ENCODE measurements around the gene NEK11. TPM values are rescaled to one million over a fixed set of nuclear protein-coding genes. Genes with fewer than 3 reads are reported as not detected.

The NEK11 gene
- total and polyA plus RNA-seq, 2 donors (not counting 3 experiments of a cell fraction or from before 2014, with no cell fraction given), result 1.7 to 4.3 TPM

- TF ChIP-seq MYC (IDR thresholded peaks at IDR 0.05; ENCODE audit: low read depth, low read length), result no peak
- no peak for TF ChIP-seq CTCF (IDR thresholded peaks at IDR 0.05; ENCODE audit: extremely low read depth in 1 of 2, insufficient read depth in 1 of 2, low read depth in 1 of 2, low read length in 2 of 2)
- TF ChIP-seq GATA2 (IDR thresholded peaks at IDR 0.05; ENCODE audit: insufficient read depth, insufficient read length, low read depth, low read length), result peak; percentile 74
- TF ChIP-seq POLR2A (IDR thresholded peaks at IDR 0.05; ENCODE audit: low read depth, low read length), result no peak
- TF ChIP-seq FOS (IDR thresholded peaks at IDR 0.05; ENCODE audit: borderline replicate concordance, insufficient read depth, low read length), result peak; percentile 9
- TF ChIP-seq EZH2 (IDR thresholded peaks at IDR 0.05; ENCODE audit: borderline replicate concordance, low read depth, low read length, severe bottlenecking), result no peak
- TF ChIP-seq POLR2AphosphoS5 (IDR thresholded peaks at IDR 0.05; ENCODE audit: insufficient read depth, low read depth, low read length), result no peak
- TF ChIP-seq JUN (IDR thresholded peaks at IDR 0.05; ENCODE audit: borderline replicate concordance, insufficient read depth, insufficient read length, low read depth), result no peak
- TF ChIP-seq MAX (IDR thresholded peaks at IDR 0.05; ENCODE audit: insufficient read depth, insufficient read length), result peak; percentile 64
- Histone ChIP-seq H3K9ac (replicated peaks; ENCODE audit: extremely low read depth, insufficient read depth, low read length) (no peak overlapping the region), H3K27me3 (ENCODE audit: control insufficient read depth in 2 of 2, insufficient read depth in 2 of 2, low read length in 2 of 2) (no peaks in the 10 kb centered on the region), H3K9me1 (replicated peaks; ENCODE audit: control insufficient read depth, extremely low read depth, insufficient read depth, low read length) (no peaks in the 10 kb centered on the region), H4K20me1 (replicated peaks; ENCODE audit: control insufficient read depth, extremely low read depth, insufficient read depth, low read length) (no peaks in the 10 kb centered on the region), H3K4me2 (ENCODE audit: insufficient read depth, low read length) (peak overlapping the region; percentile 40), H3K4me1 (ENCODE audit: control insufficient read depth, extremely low read depth, insufficient read depth, low read length) (peaks cover 58% of the 10 kb centered on the region), H3K9me3 (replicated peaks; ENCODE audit: control insufficient read depth, insufficient read depth, low read length) (no peaks in the 10 kb centered on the region), H3K36me3 (ENCODE audit: control insufficient read depth in 2 of 2, extremely low read depth in 1 of 2, insufficient read depth in 2 of 2, low read length in 2 of 2) (peaks cover 0 to 7% of the 10 kb centered on the region in 2 experiments), H3K27ac (ENCODE audit: insufficient read depth, low read depth, low read length) (peak overlapping the region; percentile 85), H3K4me3 (replicated peaks in 1 of 3; ENCODE audit: insufficient read depth in 1 of 3, low read depth in 1 of 3, low read length in 3 of 3) (no peak overlapping the region), H3K79me2 (ENCODE audit: control insufficient read depth, insufficient read depth, low read length) (peaks cover 14% of the 10 kb centered on the region), H2AFZ (ENCODE audit: low read depth, low read length) (no peak overlapping the region)
- peak; percentile 62 for DNase-seq (ENCODE audit: low read depth, low spot score)
- intact Hi-C loops (cut with micrococcal nuclease), result loop anchor here (2.0 to 10.0 kb wide), 4 partner anchors 116 to 1028 kb away; partner anchors contain the start of genes ASTE1, ATP2C1, DNAJC13 and MRPL3
- ChIA-PET POLR2A (no interaction called here), CTCF (interaction anchor here (0.8 kb wide), 1 partner anchor 36 kb away, joined by 3 read pairs; no protein-coding TSS in a partner anchor)
- FAIRE-seq, result peak; percentile 93
- BruUV-seq (replicated peaks), result no TSS peak
- dilution Hi-C loops (cut with MboI; ENCODE audit: extremely low pct_ligation_motif_present, low sequenced_read_pairs), result no loop called here
Measured at GRCh38 chr3:131386429-131387165, 359.9 kb downstream of the NEK11 start.
